K562 (cell line): ENCODE measurements around the gene RACGAP1. TPM values are rescaled to one million over a fixed set of nuclear protein-coding genes. Genes with fewer than 3 reads are reported as not detected.

Source experiments
- ATAC-seq: fragments of 200-7000 bp; cut with Tn5 transposase; 3 replicates; pipeline ENCODE4 v1.9.1; 2020; ENCODE audit warnings: moderate library complexity
- BruUV-seq: library from RNA; stranded (reverse); fragments of 400-500 nt; replicated peaks from 2 replicates; lab custom pipeline; 2021; lab: Mats Ljungman, UMichigan
- CTCF ChIA-PET: fragments of 300-600 bp; formaldehyde crosslinking; extraction: SDS; loops from one replicate; lab custom pipeline; 2021; ENCODE audit warnings: low intra/inter-chr PET ratio; lab: Yijun Ruan, JAX
- POLR2A ChIA-PET: fragments of 300-600, 350-650 bp; sonication (Branson Sonifier 250); formaldehyde crosslinking; extraction: SDS; loops from one replicate; lab custom pipeline; 2021; ENCODE audit warnings: antibody characterized with exemption, inconsistent platforms; lab: Yijun Ruan, JAX
- DNase-seq, 4 experiments: peaks; one replicate each; pipeline versions ENCODE4 v3.0.0 to v3.0.0-alpha.2; 2011 to 2018; ENCODE audit warnings: low spot score in 3 of 4, mixed read lengths in 3 of 4; ENCODE audit errors: extremely low read depth in 1 of 4
- FAIRE-seq: peaks from 2 replicates; lab custom pipeline; 2011; peaks lifted over from hg19 to GRCh38; lab: Jason Lieb, UNC
- H2AFZ ChIP-seq: 2 replicates; pipeline ENCODE4 v1.6.0; 2011; ENCODE audit warnings: low read depth, low read length, control low read depth, inconsistent platforms
- H3K27ac ChIP-seq: fragments of 200-600 bp; 3 replicates; pipeline ENCODE4 v1.8.0; 2011; ENCODE audit warnings: low read depth, mild to moderate bottlenecking, control low read depth, inconsistent platforms, low read length, moderate library complexity, mixed read lengths; ENCODE audit errors: extremely low read depth
- H3K27me3 ChIP-seq, 2 experiments: fragments of 300-600 bp in 1 of 2; 2 replicates in 1 of 2; 3 replicates in 1 of 2; pipeline versions ENCODE4 v1.6.0 to v1.8.0; 2011; ENCODE audit warnings: inconsistent platforms in 2 of 2, low read length in 2 of 2, mild to moderate bottlenecking in 1 of 2, mixed read lengths in 1 of 2, moderate library complexity in 1 of 2; ENCODE audit not compliant: control insufficient read depth in 2 of 2, insufficient read depth in 2 of 2
- H3K36me3 ChIP-seq: fragments of 300-600 bp; 3 replicates; pipeline ENCODE4 v1.8.0; 2011; ENCODE audit warnings: mild to moderate bottlenecking, low read length, inconsistent platforms; ENCODE audit not compliant: control insufficient read depth, insufficient read depth
- H3K4me1 ChIP-seq, 2 experiments: fragments of 200-600 bp in 1 of 2; replicated peaks in 1 of 2; 2 replicates in 1 of 2; 3 replicates in 1 of 2; pipeline versions ENCODE4 v1.5.1 to v1.8.0; 2011; ENCODE audit warnings: inconsistent platforms in 2 of 2, low read length in 2 of 2, mild to moderate bottlenecking in 1 of 2, mixed read lengths in 1 of 2, moderate library complexity in 1 of 2; ENCODE audit not compliant: control insufficient read depth in 2 of 2, insufficient read depth in 2 of 2
- H3K4me2 ChIP-seq: 2 replicates; pipeline ENCODE4 v1.6.1; 2011; ENCODE audit warnings: low read length, control low read depth, inconsistent platforms, mixed read lengths; ENCODE audit not compliant: insufficient read depth
- H3K4me3 ChIP-seq: fragments of 200-600 bp; sonication (generic), shearing (Covaris generic); 2 replicates; pipeline ENCODE4 v1.5.1; 2016; ENCODE audit warnings: control low read depth, inconsistent platforms
- H3K79me2 ChIP-seq: fragments of 200-600 bp; 3 replicates; pipeline ENCODE4 v1.8.0; 2011; ENCODE audit warnings: low read length, inconsistent platforms; ENCODE audit not compliant: control insufficient read depth, insufficient read depth
- H3K9ac ChIP-seq, 2 experiments: 2 replicates each; pipeline versions ENCODE4 v1.6.0 to v1.6.1; 2011; ENCODE audit warnings: low read depth in 2 of 2, low read length in 2 of 2, control low read depth in 1 of 2, inconsistent platforms in 1 of 2, mild to moderate bottlenecking in 1 of 2, mixed read lengths in 1 of 2; ENCODE audit not compliant: insufficient read depth in 1 of 2
- H3K9me1 ChIP-seq: one replicate; pipeline ENCODE4 v1.6.0; 2011; ENCODE audit warnings: inconsistent platforms, mild to moderate bottlenecking, low read length, moderate library complexity; ENCODE audit not compliant: control insufficient read depth, insufficient read depth
- H3K9me3 ChIP-seq: replicated peaks from 2 replicates; pipeline ENCODE4 v1.5.1; 2011; ENCODE audit warnings: low read depth, low read length, inconsistent platforms; ENCODE audit not compliant: control insufficient read depth, insufficient read depth
- H4K20me1 ChIP-seq: replicated peaks from 2 replicates; pipeline ENCODE4 v1.6.1; 2011; ENCODE audit warnings: low read length, inconsistent platforms, mixed read lengths; ENCODE audit not compliant: control insufficient read depth, insufficient read depth
- ETV6 ChIP-seq, 3 experiments: fragments of 150-350 bp in 1 of 3; sonication (generic) in 1 of 3; formaldehyde crosslinking in 1 of 3; IDR thresholded peaks; 2 replicates each; pipeline versions ENCODE4 v1.6.1 to v1.8.0; 2014 to 2022; ENCODE audit warnings: borderline replicate concordance in 2 of 3, low read depth in 2 of 3, antibody characterized with exemption in 1 of 3, low read length in 1 of 3, mild to moderate bottlenecking in 1 of 3, missing genetic modification reagents in 1 of 3
- HEY1 ChIP-seq: fragments of 250-450 bp; sonication (Bioruptor Pico); IDR thresholded peaks from 2 replicates; pipeline ENCODE4 v1.5.0; 2020; ENCODE audit warnings: mild to moderate bottlenecking, moderate library complexity, borderline replicate concordance
- MXI1 ChIP-seq: IDR thresholded peaks from 2 replicates; pipeline ENCODE4 v1.6.1; 2011; ENCODE audit warnings: low read depth, mild to moderate bottlenecking, improper control_type of control experiment, low read length
- SNIP1 ChIP-seq: fragments of 450-650 bp; IDR thresholded peaks from 2 replicates; pipeline ENCODE4 v1.7.1; 2017; ENCODE audit warnings: low read depth, mild to moderate bottlenecking
- SRSF7 ChIP-seq: fragments of 200-400 bp; formaldehyde crosslinking; optimal IDR thresholded peaks from 2 replicates; pipeline ENCODE3; 2017; ENCODE audit warnings: mild to moderate bottlenecking, low read depth, low read length
- TARDBP ChIP-seq: fragments of 450-650 bp; IDR thresholded peaks from 2 replicates; pipeline ENCODE4 v1.6.1; 2016
- ZFPM2 ChIP-seq: fragments of 250-450 bp; sonication (Bioruptor Pico); IDR thresholded peaks from 2 replicates; pipeline ENCODE4 v1.5.1; 2022; ENCODE audit warnings: mild to moderate bottlenecking
- ZNF239 ChIP-seq: fragments of 250-450 bp; sonication (Bioruptor Pico); IDR thresholded peaks from 2 replicates; pipeline ENCODE4 v1.4.0; 2020; ENCODE audit warnings: mild to moderate bottlenecking
- WGBS: fragments of 100-300 bp; shearing (Covaris generic); methylation state at CpG from one replicate; pipeline ENCODE4 v1.1.6; 2016; ENCODE audit warnings: low coverage, mixed read lengths; ENCODE audit not compliant: insufficient coverage; ENCODE audit errors: missing lambda C conversion rate; 5-methylcytosine and 5-hydroxymethylcytosine counted together
- in situ Hi-C: fragments of 300-500 bp; cut with MboI; formaldehyde crosslinking; loops from 4 replicates; pipeline ENCODE4 v1.15.0; 2018; ENCODE audit warnings: inconsistent platforms, mixed read lengths
- intact Hi-C: fragments of 100-400 bp; cut with micrococcal nuclease; formaldehyde crosslinking; loops from 2 replicates; pipeline ENCODE4 v1.14.2; 2022
- polyA plus RNA-seq, 8 experiments: library from polyadenylated mRNA; depleted of rRNA in 4 of 8; stranded (reverse) in 5 of 8; unstranded in 3 of 8; fragments of >200 nt; fragmentation: Nextera tagmentation in 2 of 8; fragmentation: Illumina TruSeq in 1 of 8; extraction: Ambion mirVana in 2 of 8; extraction: Trizol in 1 of 8; gene quantifications; 2 replicates each; pipeline versions ENCODE4 v1.2.1 to v1.2.3, GENCODE V29; 2011 to 2014; ENCODE audit warnings: inconsistent platforms in 1 of 8, missing spikeins in 1 of 8
- total RNA-seq, 7 experiments: library from RNA; depleted of rRNA in 6 of 7; stranded (reverse); fragments of >200 nt in 6 of 7; fragmentation: Illumina TruSeq in 2 of 7; extraction: Trizol in 2 of 7; gene quantifications; 2 replicates each; pipeline versions ENCODE4 v1.2.1 to v1.2.3, GENCODE V29; 2011 to 2021; ENCODE audit warnings: low replicate concordance in 1 of 7
- TF ChIP-seq, protein P1 (sequence below): fragments of 200-800 bp; sonication (Bioruptor generic); IDR thresholded peaks from 2 replicates; pipeline ENCODE4 v1.6.1; 2017; ENCODE audit warnings: missing genetic modification characterization, missing compliant biosample characterization

Gene RACGAP1
- total and polyA plus RNA-seq, 9 of the 15 experiments (the other 6 are each of a cell fraction or from before 2014, with no cell fraction given) = 56.4 to 92.9 (median 71.8) TPM

DNA sequence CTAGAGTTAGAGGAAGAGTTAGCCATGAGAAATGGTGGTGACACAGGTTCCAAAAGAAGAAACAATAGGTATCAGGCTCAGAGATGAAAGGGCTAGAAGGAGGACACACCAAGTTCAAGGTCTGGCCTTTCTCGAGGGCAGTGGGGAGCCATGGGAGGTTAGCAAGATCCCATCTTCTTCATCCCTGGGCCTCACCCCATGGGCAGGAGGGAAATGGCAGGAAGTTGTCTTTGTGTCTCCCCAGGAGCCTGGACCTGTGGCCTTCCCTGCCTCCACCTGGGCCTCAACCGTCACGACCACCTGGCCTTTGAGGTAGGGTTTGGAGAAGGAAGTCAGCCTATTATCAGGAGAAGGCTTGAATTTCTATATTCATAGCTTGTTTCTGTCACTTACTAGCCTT is 80.6 kb downstream of the RACGAP1 start:
- H3K9me1 ChIP-seq = no peaks in the 10 kb centered on the region
- BruUV-seq = no TSS peak
- ATAC-seq = no peak
- H3K4me1 ChIP-seq = peaks cover 14 to 18% of the 10 kb centered on the region in 2 experiments; a peak in 4 of 5 replicates
- TF ChIP-seq MXI1 (no peak), TARDBP (no peak), ETV6 (IDR thresholded peaks at IDR 0.05; ENCODE audit: borderline replicate concordance in 1 of 2, low read depth in 2 of 2, low read length in 1 of 2) (no peak), ETV6 (CRISPR knock-in tag; IDR thresholded peaks at IDR 0.05; ENCODE audit: borderline replicate concordance) (no peak), ZNF239 (CRISPR knock-in tag) (no peak), ZFPM2 (no peak), SRSF7 (no peak), HEY1 (CRISPR knock-in tag) (no peak), SNIP1 (no peak)
- TF ChIP-seq, protein P1, sequence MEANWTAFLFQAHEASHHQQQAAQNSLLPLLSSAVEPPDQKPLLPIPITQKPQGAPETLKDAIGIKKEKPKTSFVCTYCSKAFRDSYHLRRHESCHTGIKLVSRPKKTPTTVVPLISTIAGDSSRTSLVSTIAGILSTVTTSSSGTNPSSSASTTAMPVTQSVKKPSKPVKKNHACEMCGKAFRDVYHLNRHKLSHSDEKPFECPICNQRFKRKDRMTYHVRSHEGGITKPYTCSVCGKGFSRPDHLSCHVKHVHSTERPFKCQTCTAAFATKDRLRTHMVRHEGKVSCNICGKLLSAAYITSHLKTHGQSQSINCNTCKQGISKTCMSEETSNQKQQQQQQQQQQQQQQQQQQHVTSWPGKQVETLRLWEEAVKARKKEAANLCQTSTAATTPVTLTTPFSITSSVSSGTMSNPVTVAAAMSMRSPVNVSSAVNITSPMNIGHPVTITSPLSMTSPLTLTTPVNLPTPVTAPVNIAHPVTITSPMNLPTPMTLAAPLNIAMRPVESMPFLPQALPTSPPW (CRISPR knock-in tag) = no peak
- TF ChIP-seq, all 486 proteins: peak for 0
- no peak for DNase-seq
- no peaks in the 10 kb centered on the region for H3K36me3 ChIP-seq
- POLR2A ChIA-PET = interaction anchor here (0.6 to 1.9 kb wide), 3 partner anchors 12 to 60 kb away, joined by 4 to 12 read pairs (median 10); no protein-coding TSS in a partner anchor
- no peaks in the 10 kb centered on the region for H3K27me3 ChIP-seq
- no peak overlapping the region; a peak in 1 of 4 replicates for H3K9ac ChIP-seq
- intact Hi-C loops = loop anchor here (5.0 kb wide), 2 partner anchors 77 to 167 kb away; no protein-coding TSS in a partner anchor
- H3K27ac ChIP-seq = peak overlapping the region; percentile 35; the same call in 1 of the 3 replicates
- H2AFZ ChIP-seq = peak overlapping the region; percentile 92
- 52% methylated on average over 3 of the region's 3 CpGs for WGBS
- no peak overlapping the region for H3K4me3 ChIP-seq
- CTCF ChIA-PET = interaction anchor here (0.6 to 0.9 kb wide), 2 partner anchors 77 to 86 kb away, joined by 3 to 4 read pairs; no protein-coding TSS in a partner anchor
- H4K20me1 ChIP-seq = no peaks in the 10 kb centered on the region
- no peaks in the 10 kb centered on the region for H3K9me3 ChIP-seq
- no peaks in the 10 kb centered on the region for H3K79me2 ChIP-seq
- FAIRE-seq = no peak
- in situ Hi-C loops = no loop called here
- no peak overlapping the region for H3K4me2 ChIP-seq
